ENCODE results near the gene TMC3.
"Not testable (repeated sequence)": the region's sequence is repeated elsewhere in the genome, so short reads cannot be mapped to it uniquely, and the experiment has no call there.

Gene TMC3

DNA sequence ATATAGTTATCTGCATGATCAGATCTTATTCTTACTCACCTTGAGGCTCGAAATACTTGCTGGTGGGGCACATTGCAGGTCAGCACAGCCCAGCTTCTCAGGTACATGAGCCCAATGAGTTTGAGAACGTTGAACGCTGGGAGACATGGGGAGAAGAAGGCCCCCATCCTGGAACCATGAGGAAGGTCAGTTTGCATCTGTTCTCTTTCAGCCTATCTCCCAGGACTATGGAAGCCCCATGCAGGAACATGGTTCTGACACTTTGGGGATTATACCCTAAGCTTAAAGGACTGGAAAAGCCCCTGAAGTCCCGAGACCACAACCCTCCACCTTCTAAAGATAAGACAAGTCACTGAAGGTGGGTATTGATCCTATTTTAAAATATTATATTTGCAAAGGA is 32.7 kb downstream of the TMC3 start:
- no peak for FAIRE-seq

DNA sequence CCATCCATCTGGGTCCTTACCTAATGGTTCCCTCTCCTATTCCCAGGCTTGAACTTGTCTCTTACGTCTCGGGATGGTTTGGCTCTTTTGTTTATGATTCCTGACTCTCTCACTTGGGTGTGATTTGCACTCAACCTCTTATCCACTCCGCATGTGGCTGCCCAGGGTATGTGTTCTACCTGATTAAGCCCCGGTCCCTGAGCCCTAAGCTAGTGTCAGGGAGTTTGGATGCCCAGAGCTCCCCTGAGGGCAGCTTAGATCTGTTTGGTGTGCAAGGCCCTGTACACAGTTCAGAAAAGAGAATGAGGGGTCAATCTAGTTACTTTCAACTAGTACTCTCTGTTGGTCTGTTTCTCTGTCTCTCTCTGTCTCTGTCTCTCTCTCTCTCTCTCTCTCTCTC is 34.2 kb downstream of the TMC3 start:
- FAIRE-seq = no peak

DNA sequence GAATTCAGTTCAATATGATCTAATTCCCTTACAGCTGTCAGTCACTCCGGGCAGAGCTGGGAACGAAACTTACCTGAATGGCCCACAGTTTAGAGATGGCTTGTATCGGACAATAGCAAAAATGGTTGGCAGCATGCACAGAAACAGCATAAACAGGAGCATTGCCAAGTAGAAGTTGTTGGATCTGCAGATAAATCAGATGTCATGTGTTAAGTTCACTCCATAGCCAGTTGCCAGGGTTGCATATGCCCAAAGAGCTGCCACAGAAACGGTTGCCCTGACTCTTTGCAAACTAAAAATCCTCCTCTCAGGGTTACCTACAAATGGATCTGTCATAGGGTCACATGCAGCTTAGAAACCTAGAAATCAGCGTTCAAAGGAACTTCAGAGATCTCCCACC is 34.7 kb downstream of the TMC3 start:
- FAIRE-seq = no peak

DNA sequence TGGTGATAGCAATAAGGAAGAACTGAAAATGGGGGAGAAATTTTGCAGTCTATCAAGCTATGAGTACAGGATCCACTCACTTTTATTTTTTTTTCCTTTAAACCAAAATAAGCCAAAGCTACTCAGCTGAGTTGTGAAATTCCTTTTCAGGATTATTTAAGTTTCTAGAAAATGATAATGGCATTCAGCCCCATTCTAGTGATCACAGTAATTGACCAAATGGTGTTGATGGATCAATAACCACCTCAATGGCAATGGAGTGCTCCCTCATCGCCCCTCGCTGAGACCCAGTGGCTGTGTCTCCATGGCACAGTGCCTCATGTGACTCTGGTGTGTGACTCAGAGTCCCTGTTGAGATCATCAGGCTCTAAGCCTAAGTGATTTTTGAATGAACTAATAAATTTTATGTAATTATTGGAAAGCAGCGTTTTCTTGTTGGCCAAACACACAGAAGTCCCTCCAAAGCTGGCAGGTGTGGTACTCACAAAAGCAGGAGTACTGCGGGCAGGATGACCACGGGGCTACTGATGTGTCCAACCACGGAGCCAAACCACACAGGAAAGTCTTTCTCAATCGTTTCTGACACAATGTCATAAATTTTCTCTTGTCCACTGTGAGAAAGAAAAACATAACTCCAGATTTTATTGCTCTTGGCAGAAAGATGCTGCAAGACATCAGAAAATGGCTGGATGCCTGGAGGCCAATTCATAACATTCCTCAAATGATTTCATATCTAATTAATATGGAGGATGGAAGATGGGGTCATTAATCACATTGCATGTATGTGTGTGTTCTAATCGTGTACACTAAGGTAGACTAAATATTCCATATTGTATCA is 35.6 kb downstream of the TMC3 start:
- no peak for FAIRE-seq

DNA sequence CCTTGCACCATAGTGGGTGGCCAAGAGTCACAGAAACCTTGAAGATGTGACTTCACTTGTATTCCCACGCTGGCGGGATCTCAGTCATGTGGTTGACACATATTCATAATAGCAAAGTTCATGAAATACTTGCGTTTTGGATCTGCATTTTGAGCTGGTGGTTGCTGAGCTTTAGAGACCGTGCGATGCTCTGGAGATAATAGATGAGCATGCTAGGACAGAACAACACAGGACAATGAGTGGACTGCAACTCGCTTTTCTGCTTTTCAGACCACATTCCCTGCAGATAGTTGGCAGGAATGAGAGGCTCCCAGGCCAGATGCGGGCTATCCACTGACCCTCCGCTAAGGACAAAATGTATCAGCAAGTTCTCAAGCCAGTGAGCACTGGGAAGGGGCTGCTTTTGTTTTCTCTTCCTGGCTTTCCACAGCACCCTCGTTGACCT is 36.3 kb downstream of the TMC3 start:
- no peak for FAIRE-seq

DNA sequence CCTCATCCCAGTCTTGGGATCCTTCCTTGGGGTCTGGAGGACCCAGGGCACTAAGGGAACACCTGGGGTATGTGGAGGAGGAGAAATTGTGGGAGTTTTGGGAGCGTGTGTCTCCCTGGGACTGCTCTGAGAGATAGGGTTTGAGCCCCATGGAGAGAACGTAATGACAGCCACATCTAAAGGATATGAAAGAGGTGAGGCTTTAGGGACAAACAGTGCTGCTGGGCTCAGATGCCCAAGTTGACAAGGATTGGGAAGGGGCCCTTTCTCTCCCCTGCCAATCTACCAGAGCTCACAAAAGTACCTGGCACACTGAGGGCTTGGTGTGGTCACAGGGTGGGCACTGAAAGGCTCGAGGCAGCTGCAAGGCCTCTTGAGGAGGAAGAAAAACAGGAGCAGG is 36.8 kb downstream of the TMC3 start:
- no peak for FAIRE-seq

DNA sequence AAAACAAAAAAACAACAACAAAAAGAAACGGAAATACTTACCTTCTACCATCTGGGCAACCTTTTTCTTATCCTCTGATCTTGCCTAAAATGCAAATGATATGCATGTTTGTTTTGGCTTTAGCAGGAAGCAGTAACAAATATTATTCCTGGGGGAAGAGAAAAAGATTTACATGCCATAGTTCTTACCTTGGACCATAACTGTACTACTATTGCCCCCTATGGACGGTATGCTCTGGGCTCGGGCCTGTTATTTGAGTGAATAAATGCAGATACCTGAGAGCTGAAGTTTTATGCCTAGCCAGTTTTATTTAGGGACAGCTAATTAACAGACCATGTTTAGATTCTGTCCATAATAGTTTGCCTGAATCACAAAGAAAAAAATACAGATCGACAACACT is 37.4 kb downstream of the TMC3 start:
- FAIRE-seq = no peak

DNA sequence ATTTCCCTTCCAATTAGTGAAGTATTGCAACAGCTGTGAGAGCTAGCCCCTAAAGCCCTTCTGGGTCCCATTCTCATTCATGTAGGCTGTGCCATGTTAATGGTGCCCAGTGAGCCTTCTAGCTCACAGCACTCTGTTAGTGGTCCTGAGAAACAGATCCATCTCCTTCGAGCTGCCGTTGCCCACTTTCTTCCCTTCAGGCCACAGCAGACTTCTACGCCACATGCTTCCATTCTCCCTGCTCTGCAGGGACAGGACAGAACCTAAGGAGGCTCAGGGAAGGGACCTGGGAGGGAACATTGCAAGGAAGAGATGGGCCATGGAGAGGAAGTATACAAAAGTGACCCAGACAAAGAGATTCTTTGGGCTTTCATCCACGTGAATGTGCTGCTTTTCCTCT is 38.4 kb downstream of the TMC3 start:
- FAIRE-seq = no peak

DNA sequence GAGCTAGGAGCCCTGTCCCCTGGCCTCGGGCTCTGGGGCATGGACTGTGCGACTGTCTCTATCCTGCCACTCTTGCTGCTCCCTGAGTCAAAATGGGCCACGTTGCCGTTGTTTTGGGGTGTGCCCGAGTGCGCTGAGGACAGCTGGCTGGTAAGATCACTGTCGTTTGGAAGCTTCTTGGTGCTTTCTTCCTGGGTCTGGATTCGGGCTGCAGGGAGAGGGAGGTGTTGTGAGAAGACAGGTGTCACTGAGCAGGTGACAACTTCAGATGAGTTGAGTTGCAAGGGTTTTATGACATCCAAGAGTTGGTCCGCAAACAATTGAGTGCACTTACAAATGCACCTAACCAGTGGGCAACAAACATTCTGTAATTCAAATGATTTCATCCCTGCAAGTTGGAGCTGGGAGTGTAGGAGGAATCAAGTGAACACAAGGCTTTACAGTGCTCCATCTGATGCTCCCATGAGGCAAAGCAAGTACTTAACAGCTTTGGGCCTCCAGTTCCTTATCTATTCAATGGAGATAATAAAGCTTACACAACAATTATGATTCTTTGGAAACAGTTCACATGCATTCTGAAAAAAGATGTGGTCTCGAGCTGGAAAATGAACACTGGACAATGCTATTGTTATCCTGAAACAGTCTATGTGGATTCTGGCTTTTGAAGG is 39.1 kb downstream of the TMC3 start:
- FAIRE-seq = no peak

DNA sequence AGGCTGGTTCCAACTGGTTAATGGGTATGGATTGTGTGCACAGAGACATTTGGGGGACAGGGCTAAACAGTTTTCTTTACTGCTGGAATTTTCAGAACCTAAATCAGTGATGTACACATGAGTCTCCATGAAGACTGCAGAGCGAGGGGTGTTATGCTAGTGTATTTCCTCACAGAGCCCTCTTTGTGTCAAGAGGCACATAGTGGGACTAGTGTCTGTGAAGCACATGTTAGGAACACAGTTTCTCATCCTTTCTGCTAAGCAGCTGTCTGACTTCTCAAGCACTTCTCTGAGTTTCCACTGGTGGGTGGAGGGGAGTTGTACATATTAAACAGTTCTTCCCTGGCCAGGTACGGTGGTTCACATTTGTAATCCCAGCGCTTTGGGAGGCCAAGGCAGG is 40.6 kb downstream of the TMC3 start:
- no peak for FAIRE-seq

DNA sequence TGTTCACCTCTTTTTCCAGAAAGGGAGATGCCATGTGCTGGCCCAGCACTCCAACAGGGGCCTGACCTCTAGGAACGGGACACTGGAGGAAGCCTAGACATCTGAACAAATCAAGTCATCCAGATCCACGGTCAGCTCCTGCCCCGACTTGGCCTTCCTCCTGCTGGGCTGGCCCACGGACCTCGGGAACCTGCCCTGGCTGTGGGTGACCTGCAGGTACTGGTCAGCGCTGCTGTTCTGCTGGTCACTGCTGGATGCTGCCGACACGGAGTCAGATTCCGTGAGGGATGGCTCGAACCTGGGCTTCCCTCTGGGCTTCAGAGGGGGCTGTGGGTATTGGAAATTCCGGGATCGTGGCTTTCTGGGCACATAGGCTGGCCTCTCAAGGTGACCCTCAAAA is 41.7 kb downstream of the TMC3 start:
- no peak for FAIRE-seq

DNA sequence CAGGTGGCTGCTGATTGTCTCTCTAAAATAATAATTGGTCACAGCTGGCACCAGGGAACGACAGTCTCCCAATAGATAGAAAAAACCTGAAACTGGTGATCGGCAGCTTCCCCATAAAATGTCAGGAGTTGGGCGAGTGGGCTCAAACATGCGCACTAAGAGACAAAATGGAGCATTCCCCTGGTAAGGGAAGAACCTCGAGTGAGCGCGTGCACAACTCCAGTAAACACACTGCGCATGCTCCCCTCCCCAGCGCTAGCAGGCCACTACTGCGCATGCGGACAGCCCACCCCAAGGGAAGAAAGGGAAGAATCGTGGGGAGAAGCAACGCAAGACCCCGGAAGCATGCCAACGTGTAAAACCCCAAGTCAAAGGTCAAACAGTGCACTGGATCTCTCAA is 42.4 kb downstream of the TMC3 start:
- FAIRE-seq = no peak

DNA sequence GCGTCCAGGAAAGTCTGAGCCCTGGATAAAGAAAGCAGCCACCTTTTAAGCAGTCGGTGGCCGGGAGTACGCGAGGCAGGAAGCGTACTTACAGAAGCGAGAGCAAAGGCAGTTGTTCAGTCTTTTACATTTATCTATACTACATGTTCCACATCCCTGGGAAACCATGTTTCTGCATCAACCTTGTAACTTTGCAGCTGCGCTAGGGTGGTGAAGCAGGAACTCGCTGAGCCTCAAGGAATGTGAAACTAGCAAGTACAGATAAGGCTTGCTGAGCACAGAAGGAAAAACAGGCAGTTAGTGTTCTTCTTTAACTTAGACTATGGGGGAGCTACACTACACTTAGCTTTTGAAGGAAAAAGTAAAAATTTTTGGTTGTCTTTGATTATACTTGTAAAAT is 42.9 kb downstream of the TMC3 start:
- not testable (repeated sequence) for FAIRE-seq

DNA sequence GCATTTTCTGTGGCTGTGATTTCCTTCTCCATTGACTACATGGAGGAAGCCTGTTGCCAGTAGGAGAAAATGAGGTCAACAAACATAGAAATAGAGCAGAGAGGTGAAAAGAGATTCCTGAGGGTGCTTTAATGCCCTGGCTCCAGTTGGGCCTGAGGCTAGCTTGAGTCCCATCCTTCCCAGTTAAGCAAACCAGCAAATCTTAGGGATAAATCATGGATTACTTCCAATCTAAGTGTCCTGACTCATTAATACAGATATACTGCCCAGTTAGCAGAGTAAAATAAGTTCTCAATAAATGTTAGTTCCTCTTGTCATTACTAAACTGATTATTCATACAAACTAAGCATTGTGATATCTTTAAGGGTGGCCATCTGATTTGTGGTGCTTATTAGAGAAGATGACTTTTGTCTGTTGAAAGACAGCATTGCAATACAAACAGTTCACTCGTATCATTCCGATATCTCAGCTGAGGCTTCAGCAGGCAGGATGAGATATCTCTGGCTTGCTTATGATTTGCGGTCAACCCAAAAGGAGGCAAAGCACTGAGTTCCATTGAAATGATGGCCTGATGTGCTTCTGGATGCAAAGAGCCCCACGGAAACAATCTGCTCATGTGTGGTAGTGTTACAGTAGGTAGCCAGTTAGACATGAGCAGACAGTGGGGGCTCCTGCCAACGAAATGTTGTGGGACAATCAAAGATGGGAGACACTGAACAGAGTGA is 43.5 kb downstream of the TMC3 start:
- no peak for FAIRE-seq

DNA sequence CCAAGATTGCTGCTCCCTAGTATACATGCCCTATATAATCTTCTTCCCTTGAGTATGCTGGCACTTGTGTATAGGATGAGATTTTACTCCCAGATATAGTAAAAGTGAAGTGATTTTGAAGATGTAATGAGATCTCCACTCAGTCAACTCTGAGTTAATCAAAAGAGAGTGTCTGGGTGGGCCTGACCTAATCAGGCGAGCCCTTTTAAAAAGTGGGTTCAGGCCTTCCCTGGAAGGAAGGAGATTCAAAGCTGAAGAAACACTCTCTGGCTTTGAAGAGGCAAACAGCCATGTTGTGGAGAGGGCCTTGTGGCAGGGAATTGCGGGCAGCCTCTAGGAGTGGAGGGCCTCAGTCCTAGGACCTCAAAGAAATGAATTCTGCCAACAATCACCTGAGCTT is 44.6 kb downstream of the TMC3 start:
- no peak for FAIRE-seq

DNA sequence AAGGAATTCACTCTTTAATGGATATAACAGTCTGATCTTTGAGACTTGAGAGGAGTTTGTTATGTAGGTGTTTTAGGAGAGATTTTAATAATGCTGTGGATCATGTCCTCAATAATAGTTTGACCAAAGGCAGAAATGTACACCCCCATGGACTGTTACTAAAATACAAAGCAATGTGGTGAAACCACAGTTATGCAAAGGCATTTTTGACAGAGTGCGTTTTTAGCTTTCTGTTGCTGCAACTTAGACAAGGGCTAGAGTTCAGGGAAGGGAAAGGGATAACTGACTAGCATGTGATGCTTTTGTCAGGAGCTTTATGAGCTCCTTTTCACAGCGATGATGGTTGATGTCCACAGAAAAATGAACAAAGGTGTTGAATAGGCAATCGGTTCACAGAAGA is 46.5 kb downstream of the TMC3 start:
- no peak for FAIRE-seq

DNA sequence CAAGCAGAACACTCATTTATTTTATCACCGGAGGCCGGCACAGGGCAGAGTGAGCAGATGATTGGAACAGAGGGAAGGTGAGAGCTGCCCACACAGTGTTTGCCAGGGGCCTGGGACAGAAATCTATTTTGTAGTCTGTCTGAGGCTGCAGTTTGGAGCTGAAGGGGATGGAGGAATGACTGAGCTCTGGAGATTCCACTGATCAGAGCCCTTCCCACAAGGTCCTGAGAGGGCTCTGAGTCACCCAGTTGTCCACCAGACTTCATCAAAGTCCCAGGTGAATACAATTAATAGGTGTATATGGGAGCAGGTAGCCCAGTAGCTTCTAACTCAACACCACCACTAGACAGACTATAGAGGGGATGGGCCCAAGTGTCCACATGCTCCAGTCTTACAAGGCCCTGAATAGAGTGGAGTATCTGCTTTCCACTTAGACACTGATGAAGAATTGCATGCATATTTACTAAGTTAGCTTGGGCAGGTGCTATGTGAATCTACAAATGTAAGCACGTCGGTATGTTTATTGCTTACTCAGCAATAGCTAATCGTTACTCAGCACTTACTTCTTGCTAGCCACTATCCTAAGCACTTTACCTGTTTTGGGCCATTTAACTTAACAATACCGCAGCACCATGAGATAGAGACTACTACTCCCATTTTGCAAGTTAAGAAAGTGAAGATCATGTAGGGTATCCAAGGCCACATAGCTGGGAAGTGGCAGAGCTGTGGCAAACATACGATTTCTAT is 47.4 kb downstream of the TMC3 start:
- FAIRE-seq = no peak

DNA sequence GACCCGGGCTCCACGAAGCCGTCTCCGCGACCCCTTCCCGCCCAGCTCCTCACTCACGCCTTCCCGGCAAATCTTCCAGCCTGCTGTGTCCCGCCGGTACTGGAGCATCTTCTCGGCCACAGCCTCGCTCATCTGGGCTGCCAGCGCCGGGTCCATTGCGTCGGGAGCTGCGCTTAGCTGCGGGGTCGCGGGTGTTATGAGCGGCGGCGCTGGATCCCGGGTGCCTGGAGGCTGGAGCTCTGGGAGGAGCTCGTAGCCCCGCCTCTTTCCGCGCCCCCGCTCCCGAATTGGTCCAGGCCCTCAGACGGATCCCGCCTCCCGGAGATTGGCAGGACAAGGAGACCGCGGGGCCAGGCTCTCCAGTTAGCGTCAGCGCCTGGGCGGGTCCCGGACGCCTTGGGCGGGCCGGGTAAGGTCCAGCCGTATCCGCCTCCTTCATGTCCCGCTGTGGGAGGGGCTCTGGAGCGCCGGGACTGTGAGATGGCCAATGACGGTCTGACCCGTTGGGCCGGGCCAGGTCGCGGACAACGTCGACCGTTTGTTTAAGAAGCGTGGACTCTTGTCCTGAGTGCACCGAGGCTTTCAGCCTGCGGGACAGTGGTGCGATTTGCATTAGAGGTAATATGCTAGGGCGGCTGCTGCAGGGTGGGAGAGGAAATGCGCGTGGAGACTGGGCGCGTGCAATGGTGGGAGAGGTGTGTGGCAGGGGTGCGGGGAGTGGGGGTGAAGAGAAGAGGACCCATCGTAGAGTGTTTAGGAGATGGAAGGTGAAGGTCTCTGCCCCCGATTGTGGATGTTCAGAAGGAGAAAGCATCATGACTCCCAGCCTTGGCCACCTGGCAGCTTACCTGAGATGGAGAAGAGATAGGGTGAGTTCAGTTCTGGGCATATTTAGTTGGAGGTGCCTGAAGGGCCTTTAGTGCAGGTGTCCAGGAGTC is 49.8 kb downstream of the TMC3 start, which contains the start of gene STARD5:
STARD5 (minus strand) TSS at position 198 of the 938 bp plus-strand sequence; CDS start at position 156, 42 bp downstream.
- no peak for FAIRE-seq

DNA sequence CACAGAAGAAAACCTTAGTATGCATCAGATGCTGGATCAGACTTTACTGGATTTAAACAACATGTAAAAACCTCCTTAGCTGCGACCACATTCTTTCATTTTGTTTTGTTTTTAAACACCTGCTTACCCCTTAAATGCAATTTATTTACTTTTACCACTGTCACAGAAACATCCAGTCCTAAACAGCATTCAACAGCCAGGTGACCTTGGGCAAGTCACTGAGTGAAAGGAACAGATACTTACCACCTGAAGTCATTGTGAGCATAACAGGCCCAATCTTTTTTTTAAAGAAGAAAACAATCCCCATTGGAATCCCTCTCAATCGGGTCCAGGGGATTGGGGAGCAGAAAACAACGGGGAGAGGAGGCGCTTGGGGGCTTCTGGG is 50.5 kb downstream of the TMC3 start:
- FAIRE-seq = no peak

DNA sequence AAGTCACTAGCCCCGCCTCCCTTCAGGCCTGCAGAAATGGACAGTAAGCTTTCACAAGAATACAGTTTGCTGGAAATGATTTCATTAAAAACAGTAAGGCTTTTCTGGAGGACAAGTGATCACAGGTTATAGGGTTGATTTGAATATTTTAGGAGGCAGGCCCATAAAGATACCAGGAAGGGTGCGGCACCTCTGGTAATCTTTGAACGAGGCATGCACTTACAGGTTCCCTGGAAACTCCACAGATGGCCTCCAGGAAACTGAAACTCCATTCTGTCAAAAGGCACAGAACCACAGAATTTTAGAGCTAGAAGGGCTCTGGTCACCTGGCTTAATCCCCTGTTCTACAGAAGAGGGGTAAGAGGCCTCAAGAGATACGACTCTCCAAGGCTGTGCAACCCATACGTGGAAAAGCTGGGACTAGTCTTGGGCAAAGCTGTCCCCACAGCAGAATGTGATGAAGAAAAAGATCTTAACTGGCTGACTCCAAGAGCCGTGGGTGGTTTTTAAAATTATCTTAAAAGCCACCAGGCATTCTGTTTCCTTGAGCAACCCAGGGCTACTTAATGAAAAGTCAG is 51.2 kb downstream of the TMC3 start:
- no peak for FAIRE-seq

DNA sequence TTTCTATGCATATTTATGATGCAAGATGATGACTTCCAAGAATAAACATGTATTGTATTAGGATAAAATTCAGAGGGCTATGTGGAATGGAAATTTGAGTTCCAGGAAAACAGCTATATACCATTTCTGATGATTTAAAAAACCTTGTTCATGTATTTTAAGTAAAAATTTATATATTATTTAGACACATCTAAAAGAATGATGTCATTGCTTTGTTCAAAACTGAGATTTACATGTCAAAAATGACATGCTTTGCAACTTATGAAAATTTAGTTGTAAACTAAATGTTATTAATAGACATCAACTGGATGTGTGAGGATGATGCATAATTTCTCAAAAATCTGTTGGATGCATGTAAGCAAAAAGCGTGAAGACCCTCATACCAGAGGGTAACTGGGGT is 52.3 kb downstream of the TMC3 start:
- no peak for FAIRE-seq

DNA sequence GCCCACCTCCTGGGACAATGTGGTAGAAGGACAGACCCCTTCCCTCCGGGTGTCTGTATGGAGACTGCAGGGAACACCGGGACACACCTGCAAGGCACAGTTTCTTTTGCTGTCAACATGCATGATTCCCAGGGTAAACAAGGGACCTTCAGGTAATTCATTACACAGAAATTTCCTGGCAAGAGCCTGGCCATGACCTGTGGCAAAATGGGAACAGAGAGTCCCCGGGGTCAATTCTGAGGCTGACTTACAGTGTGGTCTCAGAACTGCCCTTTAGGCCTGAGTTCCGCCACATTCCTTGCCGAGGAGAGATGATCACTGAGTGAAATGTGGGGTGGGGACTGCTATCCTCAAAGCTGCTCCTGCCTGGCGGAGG is 56.4 kb downstream of the TMC3 start:
- no peak for FAIRE-seq

All from G401.6 (cell line).